OCI-LY1 (cell line): Measurements from ENCODE around the gene GALNTL6.

Source experiments
- H2AFZ ChIP-seq: fragments of 200-600 bp; sonication (generic), shearing (Covaris generic); 2 replicates; pipeline ENCODE4 v1.6.0; 2014; ENCODE audit warnings: antibody characterized with exemption, mild to moderate bottlenecking, low read length
- H3F3A ChIP-seq: fragments of 200-600 bp; sonication (generic), shearing (Covaris generic); 2 replicates; pipeline ENCODE4 v1.6.0; 2014; ENCODE audit warnings: mild to moderate bottlenecking, antibody characterized with exemption, low read length, moderate library complexity; ENCODE audit not compliant: insufficient read depth
- H3K27ac ChIP-seq: fragments of 200-600 bp; sonication (generic); 2 replicates; pipeline ENCODE4 v1.5.1; 2014; ENCODE audit warnings: low read length, mixed run types, mild to moderate bottlenecking, low read depth; ENCODE audit not compliant: poor library complexity, severe bottlenecking
- H3K27me3 ChIP-seq: fragments of 200-600 bp; sonication (generic); 2 replicates; pipeline ENCODE4 v1.6.0; 2014; ENCODE audit warnings: antibody characterized with exemption, mild to moderate bottlenecking, low read length, moderate library complexity; ENCODE audit not compliant: insufficient read depth
- H3K36me3 ChIP-seq: fragments of 200-600 bp; sonication (generic); 2 replicates; pipeline ENCODE4 v1.6.1; 2014; ENCODE audit warnings: mild to moderate bottlenecking, antibody characterized with exemption, low read length, moderate library complexity, mixed read lengths; ENCODE audit not compliant: insufficient read depth
- H3K4me1 ChIP-seq: fragments of 200-600 bp; sonication (generic); 2 replicates; pipeline ENCODE4 v1.5.1; 2014; ENCODE audit warnings: mild to moderate bottlenecking, low read length, moderate library complexity; ENCODE audit not compliant: insufficient read depth, severe bottlenecking
- H3K4me2 ChIP-seq: fragments of 200-600 bp; sonication (generic), shearing (Covaris generic); 2 replicates; pipeline ENCODE4 v1.6.1; 2014; ENCODE audit warnings: low read length
- H3K4me3 ChIP-seq: fragments of 200-600 bp; sonication (generic); 2 replicates; pipeline ENCODE4 v1.5.1; 2014; ENCODE audit warnings: low read length, low read depth, mild to moderate bottlenecking, mixed read lengths; ENCODE audit not compliant: poor library complexity, severe bottlenecking
- H3K79me2 ChIP-seq: fragments of 200-600 bp; shearing (Covaris generic); 2 replicates; pipeline ENCODE4 v1.6.1; 2016; ENCODE audit warnings: mixed run types, low read length, mixed read lengths; ENCODE audit not compliant: insufficient read depth
- H3K9ac ChIP-seq: fragments of 200-600 bp; sonication (generic), shearing (Covaris generic); 2 replicates; pipeline ENCODE4 v1.6.1; 2014; ENCODE audit warnings: mild to moderate bottlenecking, low read length, mixed read lengths
- H3K9me2 ChIP-seq: fragments of 200-600 bp; sonication (generic), shearing (Covaris generic); 2 replicates; pipeline ENCODE4 v1.6.1; 2014; ENCODE audit warnings: low read depth, mild to moderate bottlenecking, low read length, mixed read lengths
- H3K9me3 ChIP-seq: fragments of 200-600 bp; shearing (Covaris generic); 2 replicates; pipeline ENCODE4 v1.6.1; 2014; ENCODE audit warnings: low read length, mixed read lengths
- H4K20me1 ChIP-seq: fragments of 200-600 bp; sonication (generic), shearing (Covaris generic); 2 replicates; pipeline ENCODE4 v1.6.0; 2016; ENCODE audit warnings: mild to moderate bottlenecking, low read length; ENCODE audit not compliant: insufficient read depth
- EZH2 ChIP-seq: fragments of 200-600 bp; sonication (generic), shearing (Covaris generic); IDR thresholded peaks from 2 replicates; pipeline ENCODE4 v1.8.0; 2017; ENCODE audit warnings: borderline replicate concordance, mixed run types, mild to moderate bottlenecking, antibody characterized with exemption, low read length, moderate library complexity, mixed read lengths
- TF ChIP-seq, protein P1 (sequence below): fragments of 200-600 bp; sonication (generic), shearing (Covaris generic); IDR thresholded peaks from 2 replicates; pipeline ENCODE4 v1.5.1; 2017; ENCODE audit warnings: mild to moderate bottlenecking, antibody characterized with exemption, low read length, moderate library complexity, mixed read lengths

Gene GALNTL6

DNA sequence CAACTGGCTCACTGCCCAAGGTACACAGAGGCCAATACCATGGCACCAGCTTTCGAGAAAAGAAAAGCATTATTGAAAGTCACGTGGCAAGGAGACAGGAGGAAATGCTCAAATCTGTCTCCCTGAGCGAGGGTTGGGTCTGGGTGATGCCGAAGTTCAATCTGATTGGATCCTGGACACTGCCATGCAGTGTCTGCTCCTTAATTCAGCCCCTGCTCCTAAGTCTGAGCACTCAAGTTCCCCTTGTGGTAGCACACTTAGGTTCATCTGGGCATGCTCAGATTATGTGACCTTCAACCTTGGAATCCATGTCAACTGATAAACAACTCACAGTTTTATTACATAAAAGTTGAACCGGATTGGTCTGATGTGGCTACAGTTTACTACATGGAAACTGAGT is 842.9 kb downstream of the GALNTL6 start:
- no peak overlapping the region for H3K9ac ChIP-seq
- H3K9me3 ChIP-seq = no peaks in the 10 kb centered on the region
- no peaks in the 10 kb centered on the region for H4K20me1 ChIP-seq
- TF ChIP-seq EZH2 = no peak
- TF ChIP-seq, protein P1, sequence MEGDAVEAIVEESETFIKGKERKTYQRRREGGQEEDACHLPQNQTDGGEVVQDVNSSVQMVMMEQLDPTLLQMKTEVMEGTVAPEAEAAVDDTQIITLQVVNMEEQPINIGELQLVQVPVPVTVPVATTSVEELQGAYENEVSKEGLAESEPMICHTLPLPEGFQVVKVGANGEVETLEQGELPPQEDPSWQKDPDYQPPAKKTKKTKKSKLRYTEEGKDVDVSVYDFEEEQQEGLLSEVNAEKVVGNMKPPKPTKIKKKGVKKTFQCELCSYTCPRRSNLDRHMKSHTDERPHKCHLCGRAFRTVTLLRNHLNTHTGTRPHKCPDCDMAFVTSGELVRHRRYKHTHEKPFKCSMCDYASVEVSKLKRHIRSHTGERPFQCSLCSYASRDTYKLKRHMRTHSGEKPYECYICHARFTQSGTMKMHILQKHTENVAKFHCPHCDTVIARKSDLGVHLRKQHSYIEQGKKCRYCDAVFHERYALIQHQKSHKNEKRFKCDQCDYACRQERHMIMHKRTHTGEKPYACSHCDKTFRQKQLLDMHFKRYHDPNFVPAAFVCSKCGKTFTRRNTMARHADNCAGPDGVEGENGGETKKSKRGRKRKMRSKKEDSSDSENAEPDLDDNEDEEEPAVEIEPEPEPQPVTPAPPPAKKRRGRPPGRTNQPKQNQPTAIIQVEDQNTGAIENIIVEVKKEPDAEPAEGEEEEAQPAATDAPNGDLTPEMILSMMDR = no peak
- no peak overlapping the region for H3K4me3 ChIP-seq
- H3K4me1 ChIP-seq = no peaks in the 10 kb centered on the region
- H3K27ac ChIP-seq = no peak overlapping the region
- no peaks in the 10 kb centered on the region for H3K9me2 ChIP-seq
- no peak overlapping the region for H2AFZ ChIP-seq
- H3K36me3 ChIP-seq = no peaks in the 10 kb centered on the region
- H3K4me2 ChIP-seq = no peak overlapping the region
- H3F3A ChIP-seq = no peaks in the 10 kb centered on the region
- no peaks in the 10 kb centered on the region for H3K79me2 ChIP-seq
- H3K27me3 ChIP-seq = no peaks in the 10 kb centered on the region

DNA sequence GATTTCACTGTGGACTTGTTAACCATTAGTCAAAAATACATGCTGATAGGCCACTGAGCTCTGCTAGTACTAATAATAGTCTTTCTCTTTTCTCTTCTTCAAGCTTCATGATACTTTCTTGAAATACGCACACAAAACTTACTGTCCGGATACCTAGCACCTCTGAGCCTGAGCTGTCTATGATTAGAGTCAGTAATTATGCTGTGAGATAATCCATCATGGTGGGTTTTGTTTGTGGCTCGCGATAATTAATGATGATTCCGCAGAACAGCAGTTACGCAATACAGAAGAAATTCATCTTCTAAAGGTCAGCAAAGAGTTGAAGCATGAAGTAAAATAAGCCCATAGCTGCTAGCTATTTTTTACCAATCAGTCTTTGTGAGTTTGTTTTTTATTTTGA is 843.9 kb downstream of the GALNTL6 start:
- H4K20me1 ChIP-seq = no peaks in the 10 kb centered on the region
- H3K27me3 ChIP-seq = no peaks in the 10 kb centered on the region
- H3K9me2 ChIP-seq = no peaks in the 10 kb centered on the region
- H3K4me1 ChIP-seq = no peaks in the 10 kb centered on the region
- no peaks in the 10 kb centered on the region for H3F3A ChIP-seq
- H3K36me3 ChIP-seq = no peaks in the 10 kb centered on the region
- H3K27ac ChIP-seq = no peak overlapping the region
- H3K79me2 ChIP-seq = no peaks in the 10 kb centered on the region
- H3K4me2 ChIP-seq = no peak overlapping the region
- TF ChIP-seq, protein P1 = no peak
- TF ChIP-seq EZH2 = no peak
- no peaks in the 10 kb centered on the region for H3K9me3 ChIP-seq
- no peak overlapping the region for H3K4me3 ChIP-seq
- no peak overlapping the region for H2AFZ ChIP-seq
- no peak overlapping the region for H3K9ac ChIP-seq

DNA sequence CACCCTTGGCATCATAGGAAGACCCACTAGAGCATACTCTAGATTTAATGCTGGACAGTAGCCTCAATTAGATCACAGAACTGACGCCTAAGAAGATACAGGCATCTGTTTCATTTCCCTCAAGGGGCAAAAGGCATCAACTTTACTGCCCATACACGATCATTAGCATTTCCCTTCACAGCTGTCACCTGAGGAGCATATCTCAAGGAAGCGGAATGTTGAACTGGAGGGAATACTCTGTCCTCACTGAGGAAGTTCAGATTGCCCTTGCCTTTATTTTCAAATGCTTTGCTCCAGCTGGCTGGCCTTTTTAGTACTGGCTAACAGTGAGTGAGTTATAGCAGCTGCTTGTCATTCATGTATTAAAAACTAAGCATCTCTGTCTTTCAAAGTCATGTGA is 847.0 kb downstream of the GALNTL6 start:
- no peaks in the 10 kb centered on the region for H3F3A ChIP-seq
- no peak overlapping the region for H3K4me3 ChIP-seq
- H3K27me3 ChIP-seq = no peaks in the 10 kb centered on the region
- H3K4me1 ChIP-seq = no peaks in the 10 kb centered on the region
- H3K9me3 ChIP-seq = no peaks in the 10 kb centered on the region
- no peaks in the 10 kb centered on the region for H3K9me2 ChIP-seq
- no peak overlapping the region for H3K27ac ChIP-seq
- H3K9ac ChIP-seq = no peak overlapping the region
- TF ChIP-seq EZH2 = no peak
- TF ChIP-seq, protein P1 = no peak
- H3K36me3 ChIP-seq = no peaks in the 10 kb centered on the region
- no peak overlapping the region for H3K4me2 ChIP-seq
- H4K20me1 ChIP-seq = no peaks in the 10 kb centered on the region
- H2AFZ ChIP-seq = no peak overlapping the region
- H3K79me2 ChIP-seq = no peaks in the 10 kb centered on the region
